SK-N-SH (cell line): ENCODE results near the gene EEF2K.

ENCODE experiments used
- EZH2phosphoT487 ChIP-seq: fragments of 200-600 bp; sonication (generic); IDR thresholded peaks from 2 replicates; pipeline ENCODE4 v1.6.1; 2017; ENCODE audit warnings: low read depth, mixed run types, mild to moderate bottlenecking, antibody characterized with exemption, moderate library complexity, borderline replicate concordance
- GABPA ChIP-seq: IDR thresholded peaks from 2 replicates; pipeline ENCODE4 v1.4.0; 2012; ENCODE audit warnings: low read depth, mild to moderate bottlenecking
- MXI1 ChIP-seq: IDR thresholded peaks from 2 replicates; pipeline ENCODE4 v1.6.1; 2012; ENCODE audit warnings: mild to moderate bottlenecking, low read depth, low read length, improper control_type of control experiment
- POLR2AphosphoS5 ChIP-seq: IDR thresholded peaks from 2 replicates; pipeline ENCODE4 v1.6.1; 2012; ENCODE audit warnings: low read depth, low read length
- RAD21 ChIP-seq: IDR thresholded peaks from 2 replicates; pipeline ENCODE4 v1.6.1; 2012; ENCODE audit warnings: mild to moderate bottlenecking, low read length
- YY1 ChIP-seq: IDR thresholded peaks from 2 replicates; pipeline ENCODE4 v1.4.0; 2012; ENCODE audit warnings: low read depth, mild to moderate bottlenecking
- TF ChIP-seq, protein P1 (sequence below): fragments of 200-600 bp; sonication (generic); IDR thresholded peaks from 2 replicates; pipeline ENCODE4 v1.6.1; 2017; ENCODE audit warnings: antibody characterized with exemption, mild to moderate bottlenecking, moderate library complexity

DNA sequence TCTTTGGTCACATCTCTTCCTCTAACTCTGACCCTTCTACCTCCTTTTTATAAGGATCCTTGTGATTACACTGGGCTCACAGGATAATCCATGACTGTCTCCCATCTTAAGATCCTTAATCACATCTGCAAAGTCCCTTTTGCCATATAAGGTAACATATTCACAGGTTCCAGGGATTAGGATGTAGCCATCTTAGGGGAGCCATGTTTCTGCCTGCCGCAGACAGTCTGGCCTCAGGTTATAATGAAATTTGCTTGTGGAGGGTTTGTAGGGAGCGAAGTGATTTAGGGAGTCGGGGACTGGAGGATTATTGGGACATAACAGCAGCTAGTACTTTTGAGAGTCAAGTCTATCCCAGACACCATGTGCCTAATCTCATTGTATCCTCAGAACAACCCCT, 7.7 kb downstream of the EEF2K start:
- no peak for TF ChIP-seq RAD21
- TF ChIP-seq, protein P1, sequence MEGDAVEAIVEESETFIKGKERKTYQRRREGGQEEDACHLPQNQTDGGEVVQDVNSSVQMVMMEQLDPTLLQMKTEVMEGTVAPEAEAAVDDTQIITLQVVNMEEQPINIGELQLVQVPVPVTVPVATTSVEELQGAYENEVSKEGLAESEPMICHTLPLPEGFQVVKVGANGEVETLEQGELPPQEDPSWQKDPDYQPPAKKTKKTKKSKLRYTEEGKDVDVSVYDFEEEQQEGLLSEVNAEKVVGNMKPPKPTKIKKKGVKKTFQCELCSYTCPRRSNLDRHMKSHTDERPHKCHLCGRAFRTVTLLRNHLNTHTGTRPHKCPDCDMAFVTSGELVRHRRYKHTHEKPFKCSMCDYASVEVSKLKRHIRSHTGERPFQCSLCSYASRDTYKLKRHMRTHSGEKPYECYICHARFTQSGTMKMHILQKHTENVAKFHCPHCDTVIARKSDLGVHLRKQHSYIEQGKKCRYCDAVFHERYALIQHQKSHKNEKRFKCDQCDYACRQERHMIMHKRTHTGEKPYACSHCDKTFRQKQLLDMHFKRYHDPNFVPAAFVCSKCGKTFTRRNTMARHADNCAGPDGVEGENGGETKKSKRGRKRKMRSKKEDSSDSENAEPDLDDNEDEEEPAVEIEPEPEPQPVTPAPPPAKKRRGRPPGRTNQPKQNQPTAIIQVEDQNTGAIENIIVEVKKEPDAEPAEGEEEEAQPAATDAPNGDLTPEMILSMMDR, result no peak
- TF ChIP-seq MXI1, result no peak
- no peak for TF ChIP-seq YY1
- TF ChIP-seq GABPA, result no peak
- no peak for TF ChIP-seq EZH2phosphoT487
- TF ChIP-seq POLR2AphosphoS5, result no peak
